Glutamatergic neuron (in vitro differentiated cells): Measurements from ENCODE around the gene ADAMTS7. TPM values are rescaled to one million over a fixed set of nuclear protein-coding genes. Genes with fewer than 3 reads are reported as not detected.

ENCODE experiments used
- DNase-seq: peaks from one replicate; pipeline ENCODE4 v3.0.0; 2022
- H3K27ac Mint-ChIP-seq: one replicate; pipeline ENCODE4 v1.8.0; 2020; ENCODE audit warnings: mild to moderate bottlenecking, mixed read lengths, inconsistent platforms; ENCODE audit not compliant: unreplicated experiment
- H3K27me3 Mint-ChIP-seq: one replicate; pipeline ENCODE4 v1.8.0; 2020; ENCODE audit warnings: mild to moderate bottlenecking, moderate library complexity, mixed read lengths, inconsistent platforms; ENCODE audit not compliant: unreplicated experiment
- H3K36me3 Mint-ChIP-seq: one replicate; pipeline ENCODE4 v1.8.0; 2020; ENCODE audit warnings: mild to moderate bottlenecking, mixed read lengths, inconsistent platforms; ENCODE audit not compliant: unreplicated experiment
- H3K4me1 Mint-ChIP-seq: one replicate; pipeline ENCODE4 v1.8.0; 2020; ENCODE audit warnings: mild to moderate bottlenecking, low read depth, mixed read lengths, inconsistent platforms; ENCODE audit not compliant: unreplicated experiment
- H3K4me3 Mint-ChIP-seq: one replicate; pipeline ENCODE4 v1.8.0; 2020; ENCODE audit warnings: mild to moderate bottlenecking, mixed read lengths, inconsistent platforms; ENCODE audit not compliant: unreplicated experiment
- H3K9me3 Mint-ChIP-seq: one replicate; pipeline ENCODE4 v1.8.0; 2020; ENCODE audit warnings: mild to moderate bottlenecking, moderate library complexity, mixed read lengths, inconsistent platforms; ENCODE audit not compliant: unreplicated experiment
- total RNA-seq: library from RNA; stranded (reverse); fragmentation: NEBNext Ultra II Directional; extraction: Animal tissue kit (Norgen Biotek cat#: 25700); gene quantifications from one replicate; pipeline ENCODE4 v1.2.1, GENCODE V29; 2021; ENCODE audit not compliant: unreplicated experiment
- TF ChIP-seq, protein P1 (sequence below): fragments of 200-600 bp; sonication (generic); IDR thresholded peaks from one replicate; pipeline ENCODE4 v1.5.0; 2021; ENCODE audit not compliant: partially characterized antibody, unreplicated experiment

The ADAMTS7 gene
- total RNA-seq, 1 donor from 2014 or later, result 181 TPM

DNA sequence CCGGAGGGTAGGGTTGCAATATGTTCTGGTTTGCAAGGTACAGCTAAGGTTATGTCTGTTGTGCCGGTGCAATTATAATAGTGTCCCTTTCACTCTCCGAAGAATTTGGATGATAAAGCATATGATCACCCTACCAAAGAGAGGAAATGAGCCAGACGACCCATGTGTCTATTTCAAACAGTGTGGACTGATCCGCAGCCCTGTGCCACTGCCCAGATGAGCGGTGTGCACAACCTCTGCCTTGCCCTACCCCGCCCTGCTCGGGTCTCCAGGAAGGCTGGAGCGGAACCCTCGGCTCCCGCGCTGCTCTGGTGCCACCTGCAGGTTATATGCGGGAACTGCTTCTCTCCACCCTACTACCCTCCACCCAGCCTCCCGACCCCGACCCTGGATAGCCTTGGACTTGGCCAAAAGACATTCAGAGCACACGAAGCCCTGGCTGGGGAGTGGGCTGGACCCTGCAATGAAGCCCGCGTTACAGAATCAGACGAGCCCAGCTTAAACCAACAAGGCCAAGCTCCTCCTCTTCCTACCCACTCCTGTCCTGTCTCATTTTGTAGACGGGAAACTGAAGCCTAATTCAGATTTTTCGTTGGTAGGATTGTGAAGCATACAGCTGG, 101.9 kb downstream of the ADAMTS7 start:
- H3K9me3 Mint-ChIP-seq, result peaks cover 5% of the 10 kb centered on the region
- DNase-seq, result peak; percentile 88
- peaks cover 10% of the 10 kb centered on the region for H3K4me1 Mint-ChIP-seq
- peaks cover 17% of the 10 kb centered on the region for H3K36me3 Mint-ChIP-seq
- H3K27me3 Mint-ChIP-seq, result no peaks in the 10 kb centered on the region
- no peak overlapping the region for H3K4me3 Mint-ChIP-seq
- no peak overlapping the region for H3K27ac Mint-ChIP-seq
- TF ChIP-seq, protein P1, sequence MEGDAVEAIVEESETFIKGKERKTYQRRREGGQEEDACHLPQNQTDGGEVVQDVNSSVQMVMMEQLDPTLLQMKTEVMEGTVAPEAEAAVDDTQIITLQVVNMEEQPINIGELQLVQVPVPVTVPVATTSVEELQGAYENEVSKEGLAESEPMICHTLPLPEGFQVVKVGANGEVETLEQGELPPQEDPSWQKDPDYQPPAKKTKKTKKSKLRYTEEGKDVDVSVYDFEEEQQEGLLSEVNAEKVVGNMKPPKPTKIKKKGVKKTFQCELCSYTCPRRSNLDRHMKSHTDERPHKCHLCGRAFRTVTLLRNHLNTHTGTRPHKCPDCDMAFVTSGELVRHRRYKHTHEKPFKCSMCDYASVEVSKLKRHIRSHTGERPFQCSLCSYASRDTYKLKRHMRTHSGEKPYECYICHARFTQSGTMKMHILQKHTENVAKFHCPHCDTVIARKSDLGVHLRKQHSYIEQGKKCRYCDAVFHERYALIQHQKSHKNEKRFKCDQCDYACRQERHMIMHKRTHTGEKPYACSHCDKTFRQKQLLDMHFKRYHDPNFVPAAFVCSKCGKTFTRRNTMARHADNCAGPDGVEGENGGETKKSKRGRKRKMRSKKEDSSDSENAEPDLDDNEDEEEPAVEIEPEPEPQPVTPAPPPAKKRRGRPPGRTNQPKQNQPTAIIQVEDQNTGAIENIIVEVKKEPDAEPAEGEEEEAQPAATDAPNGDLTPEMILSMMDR, result peak; percentile 93

Other genes starting within 250 kb of the ADAMTS7 start
- 55.3 TPM for gene CHRNA5, start 245.9 kb downstream of the ADAMTS7 start, total RNA-seq
- gene CHRNA3, start 190.5 kb downstream of the ADAMTS7 start, total RNA-seq, result 208 TPM
- 71.6 TPM for gene CHRNB4, start 170.3 kb downstream of the ADAMTS7 start, total RNA-seq
- gene MORF4L1, start 61.4 kb upstream of the ADAMTS7 start, total RNA-seq, result 379 TPM
- gene CTSH, start 133.6 kb upstream of the ADAMTS7 start, total RNA-seq, result not detected